HUES6 (cell line): Measurements from ENCODE around the gene ARHGDIG.
"Not testable (repeated sequence)": the region's sequence is repeated elsewhere in the genome, so short reads cannot be mapped to it uniquely, and the experiment has no call there.

ENCODE experiments used
- H3K27ac ChIP-seq: 2 replicates; pipeline ENCODE4 v1.7.0; 2013; ENCODE audit warnings: low read depth, mild to moderate bottlenecking, low read length, inconsistent platforms
- H3K27me3 ChIP-seq: 2 replicates; pipeline ENCODE4 v1.6.1; 2013; ENCODE audit warnings: low read length; ENCODE audit not compliant: control insufficient read depth, insufficient read depth
- H3K36me3 ChIP-seq: 2 replicates; pipeline ENCODE4 v1.6.1; 2013; ENCODE audit warnings: low read length; ENCODE audit not compliant: control insufficient read depth, insufficient read depth
- H3K4me1 ChIP-seq: 2 replicates; pipeline ENCODE4 v1.6.1; 2013; ENCODE audit warnings: low read length; ENCODE audit not compliant: control insufficient read depth, insufficient read depth
- H3K4me3 ChIP-seq: 2 replicates; pipeline ENCODE4 v1.5.1; 2013; ENCODE audit warnings: low read depth, low read length
- H3K9ac ChIP-seq: one replicate; pipeline ENCODE4 v1.6.1; 2013; ENCODE audit warnings: mild to moderate bottlenecking, low read length
- H3K9me3 ChIP-seq: 2 replicates; pipeline ENCODE4 v1.6.1; 2013; ENCODE audit warnings: low read depth, low read length; ENCODE audit not compliant: control insufficient read depth, insufficient read depth

The ARHGDIG gene

DNA sequence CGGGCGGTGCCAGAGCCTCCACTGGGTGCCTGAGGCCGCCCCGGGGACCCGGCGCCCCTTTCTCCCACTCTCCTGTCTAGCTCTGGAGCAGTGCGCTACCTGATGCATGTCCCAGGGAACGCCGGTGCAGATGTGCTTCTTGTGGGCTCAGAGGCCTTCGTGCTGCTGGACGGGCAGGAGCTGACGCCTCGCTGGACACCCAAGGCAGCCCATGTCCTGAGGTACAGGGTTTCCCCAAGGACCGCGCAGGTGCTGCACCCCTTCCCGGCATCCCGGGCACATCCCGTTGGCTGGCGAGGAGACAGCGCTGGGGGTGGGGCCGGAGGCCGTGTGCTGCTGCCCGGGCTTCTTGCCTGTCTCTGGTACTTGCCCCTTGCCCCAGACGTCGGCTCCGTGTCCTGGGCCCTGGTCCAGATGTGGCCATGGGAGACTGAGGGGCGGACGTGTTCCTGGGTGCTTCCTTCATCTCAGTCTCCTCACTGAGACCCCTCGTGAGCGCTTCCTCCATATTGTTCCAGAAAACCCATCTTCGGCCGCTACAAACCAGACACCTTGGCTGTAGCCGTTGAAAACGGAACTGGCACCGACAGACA, 17.1 kb upstream of the ARHGDIG start:
- Histone ChIP-seq H3K4me3 (no peak overlapping the region), H3K9ac (no peak overlapping the region), H3K36me3 (peaks cover 57% of the 10 kb centered on the region), H3K27me3 (no peaks in the 10 kb centered on the region), H3K9me3 (no peaks in the 10 kb centered on the region), H3K4me1 (no peaks in the 10 kb centered on the region), H3K27ac (no peak overlapping the region)

DNA sequence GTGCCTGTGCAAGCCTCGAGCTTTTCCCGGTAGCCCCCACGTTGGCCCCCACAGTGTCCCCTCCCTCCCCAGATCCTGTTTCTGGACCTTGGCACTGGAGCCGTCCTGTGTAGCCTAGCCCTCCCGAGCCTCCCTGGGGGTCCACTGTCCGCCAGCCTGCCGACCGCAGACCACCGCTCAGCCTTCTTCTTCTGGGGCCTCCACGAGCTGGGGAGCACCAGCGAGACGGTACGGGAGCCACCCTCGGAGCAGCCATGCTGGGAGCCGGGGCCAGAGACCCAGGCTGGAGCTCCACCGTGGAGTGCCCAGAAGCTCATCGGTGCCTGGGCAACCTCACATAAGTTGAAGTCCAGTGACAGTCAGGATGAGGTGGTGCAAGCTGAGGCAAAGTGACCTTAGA, 16.4 kb upstream of the ARHGDIG start:
- Histone ChIP-seq H3K4me1 (no peaks in the 10 kb centered on the region), H3K9me3 (no peaks in the 10 kb centered on the region), H3K27ac (no peak overlapping the region), H3K4me3 (no peak overlapping the region), H3K36me3 (peaks cover 57% of the 10 kb centered on the region), H3K27me3 (no peaks in the 10 kb centered on the region), H3K9ac (no peak overlapping the region)

DNA sequence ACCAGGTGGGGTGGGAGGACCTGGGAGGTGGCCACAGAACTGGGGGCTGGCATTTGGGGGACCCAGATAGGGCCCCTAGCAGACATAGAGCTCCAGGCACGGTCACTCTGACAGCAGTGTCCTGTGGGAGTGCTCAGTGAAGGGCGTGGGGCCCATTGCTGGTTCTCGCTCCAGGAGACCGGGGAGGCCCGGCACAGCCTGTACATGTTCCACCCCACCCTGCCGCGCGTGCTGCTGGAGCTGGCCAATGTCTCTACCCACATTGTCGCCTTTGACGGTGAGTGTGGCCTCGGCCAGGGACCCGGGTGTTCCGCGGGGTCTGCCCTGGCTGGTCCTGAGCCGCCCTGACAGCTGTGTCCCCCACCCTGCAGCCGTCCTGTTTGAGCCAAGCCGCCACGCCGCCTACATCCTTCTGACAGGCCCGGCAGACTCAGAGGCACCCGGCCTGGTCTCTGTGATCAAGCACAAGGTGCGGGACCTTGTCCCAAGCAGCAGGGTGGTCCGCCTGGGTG, 15.9 kb upstream of the ARHGDIG start:
- Histone ChIP-seq H3K36me3 (peaks cover 52% of the 10 kb centered on the region), H3K27ac (no peak overlapping the region), H3K27me3 (no peaks in the 10 kb centered on the region), H3K4me1 (no peaks in the 10 kb centered on the region), H3K4me3 (no peak overlapping the region), H3K9me3 (no peaks in the 10 kb centered on the region), H3K9ac (no peak overlapping the region)

DNA sequence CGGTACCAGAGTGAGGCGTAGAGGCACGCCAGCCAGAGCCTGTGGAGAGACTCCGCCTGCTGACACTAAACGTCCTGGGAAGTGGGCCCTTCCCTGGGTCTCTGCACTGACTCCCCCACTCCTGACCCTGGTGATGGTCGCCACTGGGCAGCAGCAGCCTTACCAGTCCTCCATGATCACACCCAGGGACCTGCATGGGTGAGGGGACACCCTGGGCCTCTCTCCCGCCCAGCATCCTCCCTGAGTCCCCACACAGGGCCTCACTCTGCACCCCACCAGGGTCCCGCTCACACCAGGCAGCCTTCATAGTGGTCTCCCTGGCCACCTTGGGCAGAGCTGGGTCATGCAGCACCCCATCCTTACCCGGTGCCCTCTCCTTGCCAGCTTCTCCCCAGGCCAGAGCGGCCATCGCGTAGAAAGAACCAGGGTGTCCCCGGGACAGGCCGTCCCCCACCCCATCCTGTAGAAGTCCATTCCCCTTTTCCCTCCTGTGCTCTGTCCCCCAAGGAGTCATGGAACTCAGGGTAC, 15.3 kb upstream of the ARHGDIG start:
- Histone ChIP-seq H3K9ac (no peak overlapping the region), H3K4me3 (no peak overlapping the region), H3K4me1 (no peaks in the 10 kb centered on the region), H3K27me3 (no peaks in the 10 kb centered on the region), H3K36me3 (peaks cover 47% of the 10 kb centered on the region), H3K27ac (no peak overlapping the region), H3K9me3 (no peaks in the 10 kb centered on the region)

DNA sequence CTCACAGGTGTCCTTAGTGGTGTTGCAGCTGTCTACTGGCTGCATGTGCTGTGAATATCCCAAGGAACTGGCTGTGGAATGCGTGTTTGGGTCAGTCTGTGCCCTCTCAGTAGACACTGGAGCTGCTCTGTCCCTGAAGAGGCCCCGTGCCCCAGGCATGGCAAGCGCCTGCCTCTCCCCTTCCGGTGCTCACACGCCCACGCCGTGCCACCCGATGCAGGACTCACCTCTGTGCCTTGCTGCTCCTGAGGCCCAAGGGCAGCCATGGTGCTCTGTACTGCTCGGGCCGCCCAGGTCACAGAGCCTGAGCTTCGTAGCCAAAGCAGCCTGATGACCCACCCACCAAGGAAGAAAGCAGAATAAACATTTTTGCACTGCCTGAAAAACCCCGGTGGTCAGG, 14.7 kb upstream of the ARHGDIG start:
- no peak overlapping the region for H3K27ac ChIP-seq
- H3K36me3 ChIP-seq, result peaks cover 40% of the 10 kb centered on the region
- H3K4me1 ChIP-seq, result no peaks in the 10 kb centered on the region
- H3K27me3 ChIP-seq, result no peaks in the 10 kb centered on the region
- H3K9me3 ChIP-seq, result no peaks in the 10 kb centered on the region
- no peak overlapping the region for H3K4me3 ChIP-seq
- H3K9ac ChIP-seq, result no peak overlapping the region

DNA sequence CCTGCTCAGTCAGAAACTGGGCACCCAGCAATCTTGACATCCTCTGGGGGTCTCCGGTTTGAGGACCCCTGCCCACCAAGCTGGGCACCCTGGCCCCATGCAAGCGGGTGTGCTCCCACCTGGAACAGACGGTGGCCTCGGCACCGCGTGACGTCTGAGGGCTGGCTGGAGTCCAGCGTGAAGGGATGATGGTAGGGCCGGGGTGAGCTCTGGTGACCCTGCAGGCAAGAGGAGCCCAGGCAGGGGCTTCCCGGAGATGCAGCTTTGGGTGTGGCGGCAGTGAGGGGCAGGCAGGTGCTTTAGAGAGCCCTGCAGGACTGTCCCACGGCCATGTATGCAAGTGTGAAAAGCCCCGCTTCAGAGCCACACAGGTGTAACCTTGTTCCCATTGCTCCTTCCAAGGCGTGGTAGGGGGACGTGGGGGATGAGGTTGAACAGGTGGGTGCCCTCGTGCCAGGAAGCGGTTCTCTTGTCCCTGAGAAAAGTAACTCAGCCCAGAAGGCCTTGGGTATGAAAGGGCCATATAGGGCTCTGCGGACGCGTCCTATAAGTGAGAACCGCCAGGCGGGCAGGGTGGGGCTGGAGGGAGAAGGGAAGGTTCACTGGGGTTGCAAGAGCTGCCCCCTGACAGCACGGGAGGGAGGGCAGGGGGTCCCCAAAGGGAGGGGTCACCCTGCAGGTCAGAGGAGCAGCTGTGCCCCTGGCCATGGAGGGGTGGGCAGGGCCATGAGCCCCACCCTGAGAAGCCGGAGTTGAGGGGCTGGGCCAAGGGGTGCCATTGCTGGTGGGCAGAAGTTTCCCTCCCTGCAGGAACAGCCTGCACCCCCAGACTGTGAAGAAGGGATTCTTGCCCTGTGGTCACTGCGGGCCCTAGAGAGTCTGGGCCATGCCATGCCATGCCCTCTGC, 13.9 kb upstream of the ARHGDIG start:
- Histone ChIP-seq H3K9me3 (no peaks in the 10 kb centered on the region), H3K4me3 (no peak overlapping the region), H3K4me1 (no peaks in the 10 kb centered on the region), H3K36me3 (peaks cover 34% of the 10 kb centered on the region), H3K9ac (no peak overlapping the region), H3K27me3 (no peaks in the 10 kb centered on the region), H3K27ac (no peak overlapping the region)

DNA sequence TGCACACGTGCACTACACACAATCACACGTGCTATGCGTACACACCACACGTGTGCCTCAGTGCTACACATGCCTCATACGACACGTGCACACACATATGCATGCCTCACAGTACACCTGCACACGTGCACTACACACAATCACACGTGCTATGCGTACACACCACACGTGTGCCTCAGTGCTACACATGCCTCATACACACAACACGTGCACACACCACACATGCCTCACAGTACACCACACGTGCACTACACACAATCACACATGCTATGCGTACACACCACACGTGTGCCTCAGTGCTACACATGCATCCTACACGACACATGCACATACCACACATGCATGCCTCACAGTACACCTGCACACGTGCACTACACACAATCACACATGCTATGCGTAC, 12.8 kb upstream of the ARHGDIG start:
- not testable (repeated sequence) for H3K4me3 ChIP-seq, H3K4me1 ChIP-seq, H3K9me3 ChIP-seq, H3K27me3 ChIP-seq, H3K9ac ChIP-seq, H3K27ac ChIP-seq
- H3K36me3 ChIP-seq, result peaks cover 24% of the 10 kb centered on the region

DNA sequence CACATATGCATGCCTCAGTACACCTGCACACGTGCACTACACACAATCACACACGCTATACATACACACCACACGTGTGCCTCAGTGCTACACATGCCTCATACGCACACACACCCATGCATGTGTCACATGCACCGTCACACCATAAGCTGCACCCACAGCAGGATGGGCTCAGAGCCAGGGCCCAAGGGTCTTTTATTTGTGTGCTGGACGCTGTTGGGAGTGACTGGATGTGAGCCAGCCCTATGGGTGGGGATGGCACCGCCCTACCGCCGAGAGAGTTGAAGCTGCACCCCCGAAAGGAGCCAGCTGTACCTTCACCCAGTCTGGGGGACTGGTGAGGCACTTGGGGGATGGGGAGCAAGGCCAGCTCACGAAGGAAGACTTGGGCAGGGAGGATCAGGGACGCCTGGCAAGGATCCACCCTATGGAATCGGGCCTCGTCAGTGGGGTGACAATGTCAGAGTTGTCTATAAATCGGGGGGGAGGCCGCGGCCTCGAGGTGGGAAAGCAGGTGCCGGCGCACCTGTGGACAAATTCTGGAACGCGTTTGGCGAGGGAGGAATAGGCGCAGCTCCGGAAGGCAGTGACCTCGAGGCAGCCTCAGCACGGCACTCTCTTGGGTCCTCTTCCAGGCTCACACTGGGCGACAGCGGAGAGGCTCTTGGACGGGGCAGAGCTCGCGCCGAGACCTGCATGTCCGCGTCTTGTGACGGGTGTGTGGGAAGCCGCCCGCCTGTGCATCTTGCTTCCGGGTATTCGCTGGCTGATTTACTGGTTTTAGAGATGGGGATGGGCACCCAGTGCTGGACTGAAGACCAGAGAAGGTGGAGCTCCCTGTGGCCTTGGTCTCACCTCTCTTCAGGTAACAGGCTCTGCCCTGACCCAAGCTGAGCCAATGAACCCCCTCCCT, 12.0 kb upstream of the ARHGDIG start:
- Histone ChIP-seq H3K9me3 (no peaks in the 10 kb centered on the region), H3K4me3 (no peak overlapping the region), H3K27ac (no peak overlapping the region), H3K36me3 (peaks cover 18% of the 10 kb centered on the region), H3K9ac (no peak overlapping the region), H3K4me1 (no peaks in the 10 kb centered on the region), H3K27me3 (peaks cover 8% of the 10 kb centered on the region; the same call in 1 of the 2 replicates)

DNA sequence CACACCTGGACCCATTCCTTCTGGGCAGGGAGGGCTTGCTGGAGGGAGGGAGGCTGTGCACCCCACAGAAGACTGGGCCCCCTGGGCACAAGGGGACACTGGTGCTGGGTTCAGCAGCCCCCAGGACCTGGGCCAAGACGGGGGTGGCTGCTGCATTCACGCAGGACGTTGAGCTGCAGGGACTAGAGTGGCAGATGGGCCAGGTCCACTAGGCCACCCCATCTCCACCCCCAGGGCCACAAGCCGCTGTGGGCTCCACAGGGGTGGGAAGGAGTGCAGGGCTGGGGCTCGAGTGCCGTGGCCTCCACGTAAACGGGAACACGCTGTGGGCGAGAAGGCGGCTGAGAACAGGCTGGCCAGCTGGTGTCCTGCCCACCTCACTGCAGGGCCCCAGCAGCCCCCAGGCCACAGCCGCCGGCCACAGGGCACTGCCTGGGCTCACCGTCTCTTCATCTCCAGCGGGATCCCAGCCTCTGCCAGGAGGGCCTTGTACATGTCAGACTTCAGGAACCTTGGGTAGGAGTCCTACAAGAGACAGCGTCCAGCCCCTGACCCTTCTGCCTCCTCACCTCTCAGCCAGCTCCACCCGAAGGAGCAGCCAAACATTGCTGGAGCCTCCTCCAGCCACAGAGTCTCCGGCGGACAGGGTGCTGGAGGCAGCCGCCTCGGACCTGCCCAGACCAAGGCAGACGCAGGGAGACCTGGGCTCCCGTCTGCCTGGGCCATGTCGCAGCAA, 11.2 kb upstream of the ARHGDIG start:
- Histone ChIP-seq H3K27ac (no peak overlapping the region), H3K36me3 (peaks cover 10% of the 10 kb centered on the region), H3K4me3 (no peak overlapping the region), H3K9me3 (no peaks in the 10 kb centered on the region), H3K4me1 (no peaks in the 10 kb centered on the region), H3K9ac (no peak overlapping the region), H3K27me3 (peaks cover 15% of the 10 kb centered on the region)
